HS-5 (cell line): Measurements from ENCODE around the gene XIRP2.

Experiments used
- DNase-seq: peaks from one replicate; pipeline ENCODE4 v3.0.0-alpha.2; 2012; ENCODE audit warnings: low read depth

The XIRP2 gene

GRCh38 chr2:166888180-166888579 lies at the start of gene XIRP2:
Gene XIRP2 (plus strand): TSS chr2:166888480. CDS start chr2:166903483, 15,003 bp downstream.
- DNase-seq: no peak

- no peak for DNase-seq
Measured at GRCh38 chr2:166841152-166841551, 47.1 kb upstream of the XIRP2 start.

GRCh38 chr2:166841679-166842078 lies 46.6 kb upstream of the XIRP2 start:
- no peak for DNase-seq

GRCh38 chr2:166844111-166844510 lies 44.2 kb upstream of the XIRP2 start:
- no peak for DNase-seq

- DNase-seq: no peak
Measured at GRCh38 chr2:166862468-166863132, 25.7 kb upstream of the XIRP2 start.

- no peak for DNase-seq
Measured at GRCh38 chr2:166867874-166868514, 20.3 kb upstream of the XIRP2 start.

GRCh38 chr2:166870346-166870745 lies 17.9 kb upstream of the XIRP2 start:
- DNase-seq: no peak

- no peak for DNase-seq
Measured at GRCh38 chr2:166881177-166881576, 7.1 kb upstream of the XIRP2 start.

- DNase-seq: no peak
Measured at GRCh38 chr2:166882851-166883250, 5.4 kb upstream of the XIRP2 start.

- no peak for DNase-seq
Measured at GRCh38 chr2:166891727-166892126, 3.4 kb downstream of the XIRP2 start.

- no peak for DNase-seq
Measured at GRCh38 chr2:166892397-166892796, 4.1 kb downstream of the XIRP2 start.

GRCh38 chr2:166895243-166895642 lies 7.0 kb downstream of the XIRP2 start:
- DNase-seq: no peak

GRCh38 chr2:166897666-166898065 lies 9.4 kb downstream of the XIRP2 start:
- DNase-seq: no peak

GRCh38 chr2:166899676-166900075 lies 11.4 kb downstream of the XIRP2 start:
- DNase-seq: no peak

GRCh38 chr2:166900700-166901099 lies 12.4 kb downstream of the XIRP2 start:
- DNase-seq: peak; percentile 18

GRCh38 chr2:166901336-166901735 lies 13.1 kb downstream of the XIRP2 start:
- DNase-seq: no peak

GRCh38 chr2:166916987-166917386 lies 28.7 kb downstream of the XIRP2 start:
- DNase-seq: no peak

GRCh38 chr2:166917415-166917814 lies 29.1 kb downstream of the XIRP2 start:
- DNase-seq: no peak

- no peak for DNase-seq
Measured at GRCh38 chr2:166921261-166921896, 33.1 kb downstream of the XIRP2 start.

GRCh38 chr2:166924967-166925366 lies 36.7 kb downstream of the XIRP2 start:
- DNase-seq: no peak

- no peak for DNase-seq
Measured at GRCh38 chr2:166926657-166927056, 38.4 kb downstream of the XIRP2 start.

- peak; percentile 16 for DNase-seq
Measured at GRCh38 chr2:166932032-166932431, 43.8 kb downstream of the XIRP2 start.

GRCh38 chr2:166934817-166935216 lies 46.5 kb downstream of the XIRP2 start:
- DNase-seq: no peak
